ENCODE measurements around the gene DENND2A. TPM values are rescaled to one million over a fixed set of nuclear protein-coding genes. Genes with fewer than 3 reads are reported as not detected.
"Not testable (repeated sequence)": the region's sequence is repeated elsewhere in the genome, so short reads cannot be mapped to it uniquely, and the experiment has no call there.

The DENND2A gene
- total RNA-seq, 1 donor from 2014 or later, result 0.58 TPM

GRCh38 chr7:140592964-140593671 lies 47.5 kb downstream of the DENND2A start:
- no peak for DNase-seq (ENCODE audit: extremely low read depth, low read depth, low spot score)

DNA sequence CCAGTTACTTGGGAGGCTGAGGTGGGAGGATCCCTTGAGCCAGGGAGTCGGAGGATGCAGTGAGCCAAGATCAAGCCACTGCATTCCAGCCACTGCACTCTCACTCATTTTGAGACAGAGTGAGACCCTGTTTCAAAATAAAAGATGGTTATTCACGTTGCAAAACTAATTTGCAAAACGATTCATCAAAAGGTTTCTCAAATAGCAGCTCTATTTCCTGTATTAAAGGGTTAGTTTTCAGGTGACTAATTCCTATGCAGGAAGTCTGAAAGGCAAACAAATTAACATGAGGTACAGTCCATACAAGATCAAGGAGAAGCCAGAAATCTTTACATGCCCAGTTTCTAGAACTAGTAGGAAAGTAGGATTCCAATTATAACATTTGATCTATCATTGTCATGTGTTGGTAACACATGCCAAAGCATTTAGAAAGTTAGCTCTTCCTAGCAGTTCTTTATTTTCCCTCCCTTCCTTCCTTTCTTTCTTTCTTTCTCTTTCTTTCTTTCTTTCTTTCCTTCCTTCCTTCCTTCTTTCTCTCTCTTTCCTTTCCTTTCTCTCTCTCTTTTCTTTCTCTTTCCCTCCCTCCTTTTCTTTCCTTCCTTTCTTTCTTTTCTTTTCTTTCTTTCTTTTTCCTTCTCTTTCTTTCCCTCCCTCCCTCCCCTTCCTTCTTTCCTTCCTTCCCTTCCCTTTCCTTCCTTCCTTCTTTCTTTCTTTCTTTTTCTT lies 49.3 kb downstream of the DENND2A start:
- DNase-seq (ENCODE audit: extremely low read depth, low read depth, low spot score), result no peak

GRCh38 chr7:140587243-140587642 lies 53.4 kb downstream of the DENND2A start:
- no peak for DNase-seq (ENCODE audit: extremely low read depth, low read depth, low spot score)

GRCh38 chr7:140586516-140586915 lies 54.1 kb downstream of the DENND2A start:
- no peak for DNase-seq (ENCODE audit: extremely low read depth, low read depth, low spot score)

DNA sequence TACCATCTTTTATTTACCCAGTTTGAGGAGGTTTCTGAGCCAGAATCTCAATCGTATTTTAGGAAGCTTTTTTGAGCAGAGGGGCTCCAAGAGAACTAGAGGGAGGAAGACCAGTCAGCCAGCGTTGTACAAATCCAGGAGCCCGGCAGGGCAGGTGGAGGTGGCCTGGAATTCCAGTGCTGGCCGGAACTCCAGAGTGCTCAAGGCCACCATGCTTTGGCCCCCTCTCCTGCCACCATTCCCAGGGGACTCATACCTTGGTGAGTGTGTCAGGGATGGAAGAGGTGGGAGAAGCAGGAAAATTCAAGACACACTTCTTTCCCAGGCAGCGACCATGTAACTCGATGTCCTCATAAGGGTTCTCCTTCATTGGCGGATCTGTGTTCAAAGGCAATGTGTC lies 55.3 kb downstream of the DENND2A start:
- no peak for DNase-seq (ENCODE audit: extremely low read depth, low read depth, low spot score)

- no peak for DNase-seq (ENCODE audit: extremely low read depth, low read depth, low spot score)
These were observed 56.3 kb downstream of the DENND2A start for GRCh38 chr7:140584195-140584851.

- no peak for DNase-seq (ENCODE audit: extremely low read depth, low read depth, low spot score)
These were observed 59.2 kb downstream of the DENND2A start for GRCh38 chr7:140581411-140581810.

GRCh38 chr7:140577651-140578050 lies 63.0 kb downstream of the DENND2A start:
- no peak for DNase-seq (ENCODE audit: extremely low read depth, low read depth, low spot score)

DNA sequence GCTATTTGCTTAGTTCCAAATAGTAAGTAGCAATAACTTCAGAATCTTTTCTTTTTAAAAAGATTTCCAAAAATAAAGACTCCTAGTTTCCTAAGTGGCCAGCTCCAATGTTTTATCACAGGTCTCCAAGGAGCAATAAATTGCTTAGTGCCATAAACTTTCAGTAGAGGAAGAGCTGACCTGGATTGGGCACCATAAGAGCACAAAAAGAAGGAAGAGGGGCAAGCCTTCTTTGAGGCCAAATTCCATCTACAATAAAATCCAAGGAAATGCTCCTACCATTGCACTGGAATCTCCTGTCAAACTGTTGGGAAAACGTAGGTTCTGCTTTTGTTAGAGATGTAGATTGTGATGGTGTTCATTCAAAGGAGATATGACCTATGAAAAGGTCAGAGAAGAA lies 64.0 kb downstream of the DENND2A start:
- no peak for DNase-seq (ENCODE audit: extremely low read depth, low read depth, low spot score)

GRCh38 chr7:140571538-140572122 lies 69.0 kb downstream of the DENND2A start:
- DNase-seq (ENCODE audit: extremely low read depth, low read depth, low spot score), result no peak

DNA sequence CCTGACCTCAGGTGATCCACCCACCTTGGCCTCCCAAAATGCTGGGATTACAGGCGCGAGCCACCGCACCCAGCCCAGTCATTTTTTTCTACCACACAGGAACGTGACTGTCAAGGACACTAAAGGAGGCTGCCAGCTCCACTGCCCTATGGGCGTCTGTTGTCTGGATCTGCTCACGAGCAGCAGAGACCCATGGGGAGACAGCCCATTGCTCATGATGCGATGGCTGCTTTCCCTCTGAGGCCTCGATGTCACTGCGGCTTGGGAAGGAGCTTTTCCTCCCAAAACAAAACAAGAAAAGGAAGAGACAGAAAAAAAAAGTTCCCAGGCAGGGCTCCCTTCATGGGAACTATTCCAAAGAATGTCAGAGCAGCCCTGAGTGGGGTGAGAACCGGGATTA lies 70.5 kb downstream of the DENND2A start:
- DNase-seq (ENCODE audit: extremely low read depth, low read depth, low spot score), result no peak

- DNase-seq (ENCODE audit: extremely low read depth, low read depth, low spot score), result no peak
These were observed 72.4 kb downstream of the DENND2A start for GRCh38 chr7:140568021-140568813.

DNA sequence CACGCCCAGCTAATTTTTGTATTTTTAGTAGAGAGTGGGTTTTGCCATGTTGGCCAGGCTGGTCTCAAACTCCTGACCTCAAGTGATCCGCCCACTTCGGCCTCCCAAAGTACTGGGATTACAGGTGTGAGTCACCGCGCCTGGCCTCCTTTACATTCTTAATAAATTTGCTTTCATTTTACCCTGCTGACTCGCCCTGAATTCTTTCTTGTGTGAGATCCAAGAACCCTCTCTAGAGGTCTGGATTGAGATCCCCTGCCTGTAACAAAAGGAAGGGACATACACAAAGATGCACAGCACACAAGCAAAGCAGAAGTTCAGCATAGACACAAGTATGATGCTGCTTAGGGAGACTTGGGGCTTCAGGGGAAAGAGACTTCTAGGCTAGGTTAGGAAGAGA lies 74.4 kb downstream of the DENND2A start:
- not testable (repeated sequence) for DNase-seq (ENCODE audit: extremely low read depth, low read depth, low spot score)

DNA sequence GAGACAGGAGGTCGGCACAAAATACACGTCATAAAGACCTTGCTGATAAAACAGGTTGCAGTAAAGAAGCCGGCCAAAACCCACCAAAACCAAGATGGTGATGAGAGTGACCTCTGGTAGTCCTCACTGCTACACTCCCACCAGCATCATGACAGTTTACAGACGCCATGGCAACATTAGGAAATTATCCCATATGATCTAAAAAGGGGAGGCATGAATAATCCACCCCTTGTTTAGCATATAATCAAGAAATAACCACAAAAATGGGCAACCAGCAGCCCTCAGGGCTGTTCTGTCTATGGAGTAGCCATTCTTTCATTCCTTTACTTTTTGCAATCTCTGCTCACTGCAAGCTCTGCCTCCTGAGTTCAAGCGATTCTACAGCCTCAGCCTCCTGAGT lies 74.9 kb downstream of the DENND2A start:
- not testable (repeated sequence) for DNase-seq (ENCODE audit: extremely low read depth, low read depth, low spot score)

GRCh38 chr7:140564643-140565042 lies 76.0 kb downstream of the DENND2A start:
- DNase-seq (ENCODE audit: extremely low read depth, low read depth, low spot score), result no peak

DNA sequence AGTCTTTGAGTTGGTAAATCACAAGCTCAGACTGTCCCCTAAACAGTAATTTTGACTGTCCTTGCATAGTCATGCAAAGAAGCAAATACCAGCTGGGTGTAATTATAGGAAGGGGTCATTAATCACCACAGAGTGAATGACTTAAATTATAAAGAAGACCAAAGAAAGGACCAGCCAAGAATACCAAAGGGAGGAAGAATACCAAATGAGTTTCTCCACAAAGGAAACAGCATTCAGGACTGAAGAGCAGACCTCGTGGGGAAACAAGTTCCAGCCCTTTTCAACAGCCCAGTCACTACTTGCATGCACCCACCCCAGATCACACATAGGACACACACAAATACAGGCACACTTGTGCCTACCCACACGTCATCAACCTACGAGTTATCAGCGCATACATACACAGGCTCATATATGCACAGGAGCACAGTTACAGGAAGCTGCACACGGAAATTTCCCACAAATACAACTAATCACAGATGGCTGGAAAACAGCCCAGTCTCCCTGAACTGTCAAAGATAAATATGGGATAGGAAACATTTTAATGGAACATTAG lies 77.6 kb downstream of the DENND2A start:
- no peak for DNase-seq (ENCODE audit: extremely low read depth, low read depth, low spot score)

GRCh38 chr7:140559410-140559809 lies 81.2 kb downstream of the DENND2A start:
- no peak for DNase-seq (ENCODE audit: extremely low read depth, low read depth, low spot score)

GRCh38 chr7:140557809-140558518 lies 82.6 kb downstream of the DENND2A start:
- no peak for DNase-seq (ENCODE audit: extremely low read depth, low read depth, low spot score)

DNA sequence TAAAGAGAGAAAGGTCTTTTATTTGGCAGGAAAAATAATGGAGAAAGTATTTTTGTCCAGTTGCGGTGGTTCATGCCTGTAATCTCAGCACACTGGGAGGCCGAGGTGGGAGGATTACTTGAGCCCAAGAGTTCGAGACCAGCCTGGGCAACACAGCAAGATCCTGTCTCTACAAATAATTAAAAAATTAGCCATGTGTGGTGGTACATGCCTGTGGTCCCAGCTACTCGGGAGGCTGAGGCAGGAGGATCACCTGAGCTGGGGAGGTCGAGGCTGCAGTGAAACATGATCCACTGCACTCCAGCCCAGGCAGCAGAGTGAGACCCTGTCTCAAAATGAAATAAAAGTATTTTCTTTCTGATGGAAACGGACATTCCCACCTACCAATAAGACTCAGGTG lies 83.5 kb downstream of the DENND2A start:
- DNase-seq (ENCODE audit: extremely low read depth, low read depth, low spot score), result no peak

DNA sequence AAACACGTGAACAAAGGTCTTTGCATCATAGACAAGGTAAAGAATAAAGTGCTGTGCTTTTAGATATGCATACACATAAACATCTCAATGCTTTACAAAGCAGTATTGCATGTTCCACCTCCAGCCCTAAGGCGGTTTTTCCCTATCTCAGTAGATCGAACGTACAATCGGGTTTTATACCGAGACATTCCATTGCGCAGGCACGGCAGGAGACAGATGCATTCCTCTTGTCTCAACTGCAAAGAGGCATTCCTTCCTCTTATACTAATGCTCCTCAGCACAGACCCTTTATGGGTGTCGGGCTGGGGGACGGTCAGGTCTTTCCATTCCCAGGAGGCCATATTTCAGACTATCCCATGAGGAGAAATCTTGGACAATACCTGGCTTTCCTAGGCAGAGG lies 87.4 kb downstream of the DENND2A start:
- DNase-seq (ENCODE audit: extremely low read depth, low read depth, low spot score), result not testable (repeated sequence)
